Kidney (tissue), 14 donors: ENCODE measurements around the gene ULK4. TPM values are rescaled to one million over a fixed set of nuclear protein-coding genes. Genes with fewer than 3 reads are reported as not detected.

Source experiments
- DNase-seq, 5 donors: peaks; one replicate each; pipeline ENCODE4 v3.0.0-alpha.2; 2013 to 2020
- FAIRE-seq: peaks from 2 replicates; lab custom pipeline; 2012; peaks lifted over from hg19 to GRCh38; lab: Jason Lieb, UNC
- H3K27ac ChIP-seq, 2 donors: one replicate each; pipeline ENCODE4 v1.7.0; 2013; ENCODE audit warnings: low read depth in 2 of 2, low read length in 2 of 2, inconsistent platforms in 1 of 2
- H3K27me3 ChIP-seq: one replicate; pipeline ENCODE4 v1.7.1; 2013; ENCODE audit warnings: low read length, inconsistent platforms; ENCODE audit not compliant: control insufficient read depth, insufficient read depth
- H3K36me3 ChIP-seq, 3 donors: one replicate each; pipeline versions ENCODE4 v1.7.0 to v1.7.1; 2013; ENCODE audit warnings: low read length in 3 of 3, control low read depth in 1 of 3, inconsistent platforms in 1 of 3; ENCODE audit not compliant: insufficient read depth in 3 of 3, control insufficient read depth in 2 of 3
- H3K4me1 ChIP-seq, 3 donors: one replicate each; pipeline versions ENCODE4 v1.7.0 to v1.7.1; 2013; ENCODE audit warnings: low read length in 3 of 3, inconsistent platforms in 1 of 3, low read depth in 1 of 3; ENCODE audit not compliant: control insufficient read depth in 2 of 3, insufficient read depth in 2 of 3
- H3K4me3 ChIP-seq, 3 donors: one replicate each; pipeline versions ENCODE4 v1.7.0 to v1.8.1; 2013; ENCODE audit warnings: low read length in 3 of 3, control low read depth in 1 of 3, inconsistent platforms in 1 of 3
- H3K9ac ChIP-seq, 3 donors: one replicate each; pipeline versions ENCODE4 v1.7.0 to v1.7.1; 2013; ENCODE audit warnings: low read length in 3 of 3, control low read depth in 1 of 3, inconsistent platforms in 1 of 3
- H3K9me3 ChIP-seq, 3 donors: one replicate each; pipeline versions ENCODE4 v1.7.0 to v1.7.1; 2013; ENCODE audit warnings: low read length in 3 of 3, control low read depth in 1 of 3, inconsistent platforms in 1 of 3; ENCODE audit not compliant: control insufficient read depth in 2 of 3, insufficient read depth in 1 of 3
- CTCF ChIP-seq: IDR thresholded peaks from 3 replicates; pipeline ENCODE4 v1.5.1; 2012; ENCODE audit warnings: mild to moderate bottlenecking, moderate library complexity, borderline replicate concordance; ENCODE audit not compliant: insufficient read depth; ENCODE audit errors: extremely low read depth
- intact Hi-C: fragments of 100-400 bp; cut with DNase I; formaldehyde crosslinking; loops from one replicate; pipeline ENCODE4 v1.11.1; 2022
- polyA plus RNA-seq: library from polyadenylated mRNA; stranded (reverse); fragments of 350-450 nt; fragmentation: Illumina TruSeq; extraction: RNeasy Lipid Tissue Mini Kit (QIAGEN cat#74804); gene quantifications from one replicate; pipeline ENCODE4 v1.2.3, GENCODE V29; 2014; ENCODE audit warnings: low read depth, low replicate concordance; ENCODE audit not compliant: insufficient read depth
- total RNA-seq: library from RNA; stranded (reverse); fragmentation: NEBNext Ultra II Directional; extraction: Animal tissue kit (Norgen Biotek cat#: 25700); gene quantifications from one replicate; pipeline ENCODE4 v1.2.1, GENCODE V29; 2021
- donor health status: control.
- donor health status: control.
- donor health status: control.
- donor health status: control.
- donor health status: control.
- donor health status: DM: yes; HTN: yes; CAD: no.
- donor health status: Normal renal cell carcinoma (clear cell type).

The ULK4 gene
- total and polyA plus RNA-seq, 2 donors from 2014 or later: 4.6 to 20.5 TPM

DNA sequence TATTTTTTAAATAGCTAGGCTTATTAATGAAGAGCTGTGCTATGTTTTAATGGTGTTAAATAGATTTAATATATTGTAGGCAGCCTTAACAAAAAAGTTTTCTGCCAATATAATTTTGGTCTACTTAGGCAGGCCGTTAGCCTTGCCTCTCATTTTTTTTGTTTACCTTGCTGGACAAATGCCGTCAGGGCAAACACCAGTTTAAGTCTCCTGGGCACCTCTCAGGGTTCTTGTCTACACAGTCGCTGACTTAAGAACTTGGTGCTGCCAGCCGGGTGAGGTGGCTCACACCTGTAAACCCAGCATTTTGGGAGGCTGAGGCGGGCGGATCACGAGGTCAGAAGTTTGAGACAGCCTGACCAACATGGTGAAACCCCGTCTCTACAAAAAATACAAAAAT, 153.3 kb downstream of the ULK4 start:
- Histone ChIP-seq H3K9ac (no peak overlapping the region), H3K4me1 (no peaks in the 10 kb centered on the region), H3K27ac (no peak overlapping the region), H3K27me3 (no peaks in the 10 kb centered on the region), H3K36me3 (no peaks in the 10 kb centered on the region), H3K4me3 (no peak overlapping the region), H3K9me3 (no peaks in the 10 kb centered on the region)
- no peak for DNase-seq
- no peak for TF ChIP-seq CTCF
- intact Hi-C loops: no loop called here
- no peak for FAIRE-seq

- H3K36me3 ChIP-seq: no peaks in the 10 kb centered on the region
- H3K9ac ChIP-seq: no peak overlapping the region
- H3K27me3 ChIP-seq: no peaks in the 10 kb centered on the region
- H3K9me3 ChIP-seq: no peaks in the 10 kb centered on the region
- FAIRE-seq (no peak), DNase-seq (peak in 1 of 5 donors; percentile 3)
- intact Hi-C loops: no loop called here
- no peak overlapping the region for H3K4me3 ChIP-seq
- no peak for TF ChIP-seq CTCF
- no peaks in the 10 kb centered on the region for H3K4me1 ChIP-seq
- H3K27ac ChIP-seq: no peak overlapping the region
Measured at GRCh38 chr3:41808152-41808551, 153.8 kb downstream of the ULK4 start.

- Histone ChIP-seq H3K4me1 (no peaks in the 10 kb centered on the region), H3K27ac (no peak overlapping the region), H3K9ac (no peak overlapping the region), H3K4me3 (no peak overlapping the region), H3K27me3 (no peaks in the 10 kb centered on the region), H3K36me3 (no peaks in the 10 kb centered on the region), H3K9me3 (no peaks in the 10 kb centered on the region)
- intact Hi-C loops: no loop called here
- FAIRE-seq (no peak), DNase-seq (no peak)
- no peak for TF ChIP-seq CTCF
Measured at GRCh38 chr3:41794748-41795589, 166.9 kb downstream of the ULK4 start.

- no peaks in the 10 kb centered on the region for H3K36me3 ChIP-seq
- H3K9me3 ChIP-seq: no peaks in the 10 kb centered on the region
- intact Hi-C loops: no loop called here
- no peak for DNase-seq
- H3K4me3 ChIP-seq: no peak overlapping the region
- no peak overlapping the region for H3K9ac ChIP-seq
- no peak overlapping the region for H3K27ac ChIP-seq
- TF ChIP-seq CTCF: no peak
- FAIRE-seq: no peak
- H3K27me3 ChIP-seq: no peaks in the 10 kb centered on the region
- H3K4me1 ChIP-seq: peaks cover 0 to 4% (median 0%) of the 10 kb centered on the region in 3 donors
Measured at GRCh38 chr3:41792806-41793205, 169.1 kb downstream of the ULK4 start.
